DND-41 (cell line): ENCODE data around the gene PIGS.

Experiments
- EZH2 ChIP-seq: IDR thresholded peaks from 3 replicates; pipeline ENCODE4 v1.6.1; 2012; ENCODE audit warnings: borderline replicate concordance, low read depth, mild to moderate bottlenecking, moderate library complexity, low read length, inconsistent platforms; ENCODE audit not compliant: severe bottlenecking
- TF ChIP-seq, protein P1 (sequence below): IDR thresholded peaks from 2 replicates; pipeline ENCODE4 v1.5.1; 2012; ENCODE audit warnings: borderline replicate concordance, low read length, moderate library complexity, mild to moderate bottlenecking; ENCODE audit not compliant: poor library complexity, severe bottlenecking; ENCODE audit errors: extremely low read depth

DNA sequence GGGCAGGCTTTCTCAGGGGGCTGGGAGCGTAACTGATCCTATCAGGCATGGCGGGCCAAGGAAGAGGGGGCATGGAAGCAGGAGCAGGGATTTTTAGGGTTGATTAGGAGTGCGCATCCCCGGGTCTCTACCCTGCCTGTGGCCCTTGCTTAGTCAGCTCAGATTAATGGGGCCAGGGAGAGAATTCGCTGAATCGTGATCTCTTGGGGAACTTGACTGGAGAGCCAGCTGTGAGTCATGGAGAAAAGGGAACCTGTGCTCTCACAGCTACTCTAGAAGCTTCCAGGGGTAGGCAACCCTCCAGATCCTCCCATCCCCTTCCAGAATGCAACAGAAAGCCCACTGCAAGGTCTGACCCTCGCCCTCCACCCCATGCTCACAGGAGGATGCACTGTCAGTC lies 61.5 kb downstream of the PIGS start:
- TF ChIP-seq, protein P1, sequence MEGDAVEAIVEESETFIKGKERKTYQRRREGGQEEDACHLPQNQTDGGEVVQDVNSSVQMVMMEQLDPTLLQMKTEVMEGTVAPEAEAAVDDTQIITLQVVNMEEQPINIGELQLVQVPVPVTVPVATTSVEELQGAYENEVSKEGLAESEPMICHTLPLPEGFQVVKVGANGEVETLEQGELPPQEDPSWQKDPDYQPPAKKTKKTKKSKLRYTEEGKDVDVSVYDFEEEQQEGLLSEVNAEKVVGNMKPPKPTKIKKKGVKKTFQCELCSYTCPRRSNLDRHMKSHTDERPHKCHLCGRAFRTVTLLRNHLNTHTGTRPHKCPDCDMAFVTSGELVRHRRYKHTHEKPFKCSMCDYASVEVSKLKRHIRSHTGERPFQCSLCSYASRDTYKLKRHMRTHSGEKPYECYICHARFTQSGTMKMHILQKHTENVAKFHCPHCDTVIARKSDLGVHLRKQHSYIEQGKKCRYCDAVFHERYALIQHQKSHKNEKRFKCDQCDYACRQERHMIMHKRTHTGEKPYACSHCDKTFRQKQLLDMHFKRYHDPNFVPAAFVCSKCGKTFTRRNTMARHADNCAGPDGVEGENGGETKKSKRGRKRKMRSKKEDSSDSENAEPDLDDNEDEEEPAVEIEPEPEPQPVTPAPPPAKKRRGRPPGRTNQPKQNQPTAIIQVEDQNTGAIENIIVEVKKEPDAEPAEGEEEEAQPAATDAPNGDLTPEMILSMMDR, result no peak
- no peak for TF ChIP-seq EZH2
